ENCODE data around the gene GNAZ. TPM values are rescaled to one million over a fixed set of nuclear protein-coding genes. Genes with fewer than 3 reads are reported as not detected.

Gene GNAZ
- total RNA-seq, 1 donor: 1.1 TPM

DNA sequence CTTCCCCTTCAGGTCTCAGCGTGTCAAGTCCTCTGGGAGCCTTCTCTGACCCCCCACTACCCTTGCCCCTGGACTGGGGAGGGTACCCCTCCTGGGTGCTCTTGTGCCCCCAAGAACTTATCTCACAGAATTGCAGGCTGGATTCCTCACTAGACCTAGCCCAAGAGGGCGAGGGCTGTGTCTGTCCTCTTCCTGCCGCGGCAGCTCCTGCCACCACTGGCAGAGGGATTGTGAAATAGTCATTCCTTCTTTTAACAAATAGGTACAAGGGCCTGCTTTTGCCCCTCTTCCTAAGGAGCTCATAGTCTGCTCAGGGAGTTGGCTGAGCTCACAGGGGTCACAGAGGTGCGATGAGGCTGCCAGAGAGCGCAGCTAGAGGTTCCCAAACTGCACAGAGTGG is 80.4 kb downstream of the GNAZ start:
- DNase-seq (ENCODE audit: low read depth in 2 of 3, low spot score in 2 of 3): no peak

DNA sequence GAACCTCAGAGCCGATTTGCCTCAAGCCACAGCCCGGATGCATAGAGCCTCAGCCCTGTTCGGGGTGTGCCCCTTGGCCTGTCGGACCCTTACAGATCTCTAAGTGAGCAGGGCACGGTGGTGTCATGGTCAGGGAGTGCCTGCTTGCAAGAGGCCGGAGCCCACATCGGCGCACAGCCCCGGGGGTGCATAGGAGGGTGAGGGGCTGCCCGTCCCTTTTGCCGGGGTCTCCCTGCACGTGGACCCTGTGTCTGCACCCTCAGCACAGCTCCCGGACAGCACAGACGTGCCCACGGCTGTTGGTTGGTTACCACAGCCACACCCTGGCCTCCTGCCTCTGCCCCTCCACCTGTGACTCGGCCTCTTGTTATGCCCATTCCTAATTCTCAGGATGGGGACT is 81.5 kb downstream of the GNAZ start:
- DNase-seq (ENCODE audit: low read depth in 2 of 3, low spot score in 2 of 3): no peak

DNA sequence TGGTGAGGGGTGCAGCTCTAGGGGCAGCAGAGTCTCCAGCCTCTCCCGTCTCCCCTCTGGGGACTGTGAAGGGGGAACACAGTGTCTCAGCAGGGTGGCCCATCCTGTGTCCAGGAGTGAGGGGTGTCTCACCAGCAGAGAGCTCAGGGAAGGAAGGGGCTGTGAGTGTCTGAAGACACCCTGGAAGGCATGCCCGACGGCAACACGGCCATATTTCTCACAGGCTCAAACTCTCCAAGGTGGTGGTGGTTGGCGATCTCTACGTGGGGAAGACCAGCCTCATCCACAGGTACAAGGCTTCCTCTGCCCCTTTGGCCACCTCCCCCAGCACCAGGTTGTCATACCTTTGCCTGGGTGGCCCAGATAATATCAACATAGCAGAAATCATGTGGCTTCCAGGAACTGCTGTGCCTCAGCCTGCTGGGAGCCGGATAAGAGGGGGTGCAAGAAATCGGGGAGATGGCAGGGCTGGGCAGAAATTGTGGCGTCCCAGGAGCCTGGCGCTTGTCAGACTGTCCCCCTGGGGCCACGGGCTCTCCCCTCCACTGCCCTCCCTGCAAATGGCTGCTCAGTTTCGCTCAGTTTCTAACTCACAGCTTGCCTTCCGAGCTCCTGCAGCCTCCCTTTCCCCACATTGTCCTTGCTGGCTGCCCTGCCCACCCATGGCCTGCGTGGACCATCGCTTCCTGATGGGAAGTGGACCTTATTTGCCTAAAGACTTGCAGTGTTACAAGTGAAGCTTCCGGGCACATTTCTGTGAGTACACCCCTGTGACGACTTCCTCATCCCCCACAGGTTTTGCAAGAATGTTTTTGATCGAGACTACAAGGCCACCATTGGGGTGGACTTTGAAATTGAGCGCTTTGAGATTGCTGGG is 82.2 kb downstream of the GNAZ start:
- DNase-seq (ENCODE audit: low read depth in 2 of 3, low spot score in 2 of 3): no peak

DNA sequence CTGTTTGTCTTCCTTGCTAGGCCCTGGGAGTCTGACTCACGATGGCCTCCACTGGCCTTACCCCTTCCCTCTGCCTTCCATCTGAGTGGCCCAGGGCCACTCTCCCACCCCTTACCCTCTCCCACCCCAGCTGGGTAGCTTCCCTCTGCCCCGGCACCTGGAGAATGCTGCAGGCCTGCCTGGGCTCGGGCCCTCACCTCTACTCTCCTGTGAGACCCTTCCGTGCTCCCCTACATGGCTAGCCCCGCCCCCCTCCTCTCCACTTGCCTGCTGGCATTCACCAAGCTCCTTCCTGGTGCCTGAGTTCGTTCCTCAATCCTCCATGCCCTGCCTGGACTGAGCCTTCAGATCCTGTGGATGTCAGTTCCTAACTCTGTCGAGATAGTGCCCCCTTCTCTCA is 83.7 kb downstream of the GNAZ start:
- DNase-seq (ENCODE audit: low read depth in 2 of 3, low spot score in 2 of 3): no peak

DNA sequence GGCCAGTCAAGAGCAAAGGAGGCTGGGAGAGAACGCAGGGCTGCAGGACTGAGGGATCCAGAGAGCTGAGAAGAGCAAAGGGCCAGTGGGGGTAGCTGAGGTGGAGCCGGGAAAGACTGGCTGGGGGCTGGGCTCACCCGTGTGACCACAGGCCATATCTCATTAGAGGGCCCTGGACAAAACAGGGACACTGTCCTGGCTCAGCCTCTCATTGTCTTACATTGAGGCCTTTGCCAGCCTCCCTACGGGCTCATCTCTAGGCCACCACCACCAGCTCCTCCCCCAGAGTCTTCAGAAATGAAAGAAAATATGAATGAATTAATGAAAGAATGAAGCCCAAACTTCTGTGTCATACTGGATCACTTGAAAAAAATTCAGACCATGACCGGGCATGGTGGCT is 84.1 kb downstream of the GNAZ start:
- no peak for DNase-seq (ENCODE audit: low read depth in 2 of 3, low spot score in 2 of 3)

DNA sequence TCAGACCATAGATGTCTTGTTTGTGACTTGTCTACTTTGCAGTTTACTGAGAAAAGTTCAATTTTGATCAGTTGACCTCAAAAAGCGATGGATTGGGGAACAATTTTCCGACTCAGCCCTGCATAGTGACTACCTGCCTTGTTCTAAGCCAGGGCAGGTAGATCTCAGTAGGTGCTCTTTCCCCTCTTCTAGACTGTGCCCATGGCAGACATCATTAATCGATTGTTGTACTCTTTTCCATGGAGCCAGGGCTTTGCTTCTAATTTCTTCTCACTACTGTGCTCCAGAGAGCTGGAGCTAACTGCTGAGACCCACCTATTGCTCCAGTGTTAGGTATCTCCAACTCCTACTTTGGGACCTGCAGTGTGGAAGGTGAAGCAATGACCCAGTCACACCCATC is 84.8 kb downstream of the GNAZ start:
- no peak for DNase-seq (ENCODE audit: low read depth in 2 of 3, low spot score in 2 of 3)

DNA sequence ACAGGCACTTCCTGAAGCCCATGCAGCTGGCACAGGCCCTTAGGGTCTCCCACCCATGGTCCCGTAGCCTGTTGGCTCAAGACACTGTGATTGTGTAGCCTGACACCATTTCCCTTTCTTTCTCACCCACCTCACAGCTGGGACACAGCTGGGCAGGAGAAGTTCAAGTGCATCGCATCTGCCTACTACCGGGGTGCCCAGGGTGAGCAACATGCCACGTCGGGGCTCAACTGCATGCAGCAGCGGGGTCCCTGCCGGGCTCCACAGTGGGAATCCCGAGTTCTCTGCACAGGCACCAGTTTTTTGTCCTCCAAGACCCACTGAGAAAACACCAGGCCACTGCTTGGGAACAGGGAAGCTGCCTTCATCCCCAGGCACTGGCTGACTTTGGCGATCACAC is 85.5 kb downstream of the GNAZ start:
- DNase-seq (ENCODE audit: low read depth in 2 of 3, low spot score in 2 of 3): no peak

DNA sequence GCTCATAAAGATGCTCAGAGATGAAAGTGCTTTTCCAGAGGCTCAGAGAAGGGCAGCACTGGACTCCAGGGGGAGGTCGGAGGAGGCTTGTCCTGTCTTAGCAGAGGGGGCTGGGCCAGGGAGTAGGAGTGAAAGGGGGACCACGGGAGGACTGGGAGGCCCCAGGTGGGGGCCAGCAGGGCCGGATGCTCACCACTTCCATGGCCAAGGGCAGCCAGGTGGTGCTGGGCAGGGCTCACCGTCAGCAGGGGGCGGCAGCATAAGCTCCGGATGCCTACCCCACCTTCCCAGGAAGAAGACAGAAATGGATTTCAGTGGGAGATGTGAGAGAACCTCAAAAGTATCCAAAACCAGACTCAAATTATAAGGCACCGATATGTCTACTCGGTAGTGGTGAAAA is 86.0 kb downstream of the GNAZ start:
- no peak for DNase-seq (ENCODE audit: low read depth in 2 of 3, low spot score in 2 of 3)

DNA sequence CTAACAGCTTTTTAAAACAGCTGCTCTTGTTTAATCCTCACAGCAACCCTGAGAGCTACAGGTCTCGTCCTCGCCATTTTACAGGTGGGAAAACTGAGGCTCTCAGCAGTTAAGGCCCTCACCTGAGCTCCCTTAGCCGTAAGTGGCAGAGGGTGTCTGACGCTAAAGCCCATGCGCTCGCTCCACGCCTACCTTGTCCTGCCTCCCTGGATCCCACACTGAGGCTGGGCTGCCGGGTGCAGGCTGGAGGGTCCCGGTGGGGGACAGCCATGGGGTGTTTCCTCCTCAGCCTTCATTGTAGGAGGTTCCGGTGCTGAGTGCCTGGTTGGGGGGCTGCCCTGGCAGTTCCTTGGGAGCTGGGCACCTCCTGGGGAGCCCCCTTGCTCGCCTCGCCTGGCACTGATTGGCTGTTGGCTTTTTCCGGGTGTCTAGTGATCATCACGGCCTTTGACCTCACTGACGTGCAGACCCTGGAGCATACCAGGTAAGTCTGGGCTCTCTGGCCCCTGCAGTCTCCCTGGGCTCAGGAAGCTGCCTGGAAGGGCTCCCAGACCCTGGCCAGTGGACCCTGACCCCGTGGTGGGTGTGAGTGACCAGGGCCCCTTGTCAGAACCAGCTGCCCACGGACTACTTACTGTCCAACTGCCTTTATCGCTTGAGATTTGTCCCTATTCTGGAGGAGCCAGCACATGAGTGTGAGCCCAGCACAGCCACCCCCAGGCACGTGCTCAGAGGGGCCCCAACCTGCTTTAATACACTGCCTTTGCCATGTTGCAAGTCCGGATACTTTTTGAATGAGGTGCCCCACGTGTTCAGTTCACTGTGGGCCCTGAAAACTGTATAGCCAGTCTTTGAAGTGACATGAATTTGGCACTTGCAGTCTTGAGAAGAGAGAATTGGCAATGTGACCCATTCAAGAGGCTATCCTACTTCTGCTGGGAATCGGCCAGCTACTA is 87.5 kb downstream of the GNAZ start:
- no peak for DNase-seq (ENCODE audit: low read depth in 2 of 3, low spot score in 2 of 3)

DNA sequence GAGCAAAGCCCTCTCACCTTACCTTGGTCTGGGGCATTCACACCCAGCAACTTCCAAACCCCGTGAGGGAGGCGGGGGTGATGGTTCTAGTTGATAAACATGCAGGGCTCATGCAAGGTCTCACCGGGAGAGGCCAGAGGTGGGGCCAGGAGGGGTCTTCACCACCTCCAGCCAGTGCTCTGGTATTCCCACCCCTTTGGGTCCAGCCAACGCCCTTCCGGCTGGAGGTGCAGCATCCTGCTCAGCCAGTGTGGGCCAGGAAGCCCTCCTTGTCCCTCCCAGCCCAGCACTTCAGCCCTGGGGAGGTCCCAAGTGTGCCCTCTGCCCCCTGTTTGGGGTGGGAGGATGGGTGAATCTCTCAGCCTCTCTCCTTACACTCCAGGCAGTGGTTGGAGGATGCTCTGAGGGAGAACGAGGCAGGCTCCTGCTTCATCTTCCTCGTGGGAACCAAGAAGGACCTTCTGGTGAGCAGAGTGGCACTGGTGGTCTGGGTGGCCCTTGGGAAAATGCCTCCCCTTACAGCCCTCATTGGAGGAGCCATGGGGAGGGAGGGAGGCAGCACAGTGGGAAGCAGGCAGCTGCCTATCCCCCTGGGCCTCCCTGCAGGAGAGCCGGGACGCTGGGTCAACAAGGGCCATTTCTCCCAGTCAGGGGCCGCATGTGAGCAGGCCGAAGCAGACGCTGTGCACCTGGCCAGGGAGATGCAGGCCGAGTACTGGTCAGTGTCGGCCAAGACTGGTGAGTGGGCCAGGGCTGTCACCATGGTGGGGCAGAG is 88.4 kb downstream of the GNAZ start:
- DNase-seq (ENCODE audit: low read depth in 2 of 3, low spot score in 2 of 3): no peak

DNA sequence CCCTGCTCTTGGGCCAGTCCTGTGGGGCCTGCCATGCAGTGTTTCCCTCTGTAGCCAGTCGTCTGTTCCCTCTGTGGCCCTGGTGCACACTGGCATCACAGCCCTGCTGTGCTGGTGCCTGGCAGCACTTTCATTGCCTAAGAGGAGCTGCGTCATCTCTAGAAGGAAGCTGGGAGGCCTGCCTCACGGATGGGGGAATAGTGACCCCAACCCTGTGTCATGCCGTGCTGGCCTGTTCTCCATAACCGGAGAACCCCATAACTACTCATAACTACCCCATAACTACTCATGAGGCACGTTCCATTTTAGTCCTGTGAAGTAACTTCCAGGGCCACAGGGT is 88.9 kb downstream of the GNAZ start:
- no peak for DNase-seq (ENCODE audit: low read depth in 2 of 3, low spot score in 2 of 3)

DNA sequence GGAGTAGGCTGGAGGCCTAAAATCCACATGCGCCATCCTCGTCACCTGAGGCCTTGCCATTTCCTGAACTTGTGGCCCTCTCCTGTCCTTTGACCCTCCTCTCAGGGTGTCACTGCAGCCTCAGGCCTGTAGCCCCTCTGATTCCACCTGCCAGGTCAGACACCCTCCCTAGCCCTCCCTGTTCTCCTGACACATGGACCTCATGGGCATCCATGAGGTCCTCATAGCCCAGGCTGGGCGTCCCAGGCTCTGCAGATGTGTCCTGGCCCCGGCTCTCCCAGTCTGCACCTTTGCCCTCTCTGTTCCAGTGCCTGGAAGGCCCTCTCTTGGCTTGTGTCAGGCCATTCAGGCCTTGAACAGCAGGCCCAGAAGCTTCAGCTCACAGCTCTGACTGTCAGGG is 90.7 kb downstream of the GNAZ start:
- no peak for DNase-seq (ENCODE audit: low read depth in 2 of 3, low spot score in 2 of 3)

DNA sequence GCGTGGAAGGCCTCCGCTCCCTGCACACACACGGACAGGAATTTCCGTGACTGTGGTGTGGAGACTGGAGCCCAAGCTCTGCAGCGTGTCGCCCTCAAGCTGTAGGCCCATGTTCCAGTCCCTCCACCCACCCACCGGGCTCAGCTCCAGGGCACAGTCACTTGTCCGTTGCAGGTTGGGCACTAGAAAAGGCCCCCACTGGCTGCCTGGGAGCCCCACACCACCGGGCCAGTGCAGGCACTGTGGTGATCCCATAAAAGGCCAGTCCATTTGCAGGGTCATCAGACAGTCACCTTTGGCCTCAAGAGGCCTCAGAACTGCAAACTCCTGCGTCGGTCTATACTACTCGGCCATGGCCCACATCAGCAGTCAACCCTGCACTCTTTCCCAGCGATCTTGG is 91.3 kb downstream of the GNAZ start:
- no peak for DNase-seq (ENCODE audit: low read depth in 2 of 3, low spot score in 2 of 3)

DNA sequence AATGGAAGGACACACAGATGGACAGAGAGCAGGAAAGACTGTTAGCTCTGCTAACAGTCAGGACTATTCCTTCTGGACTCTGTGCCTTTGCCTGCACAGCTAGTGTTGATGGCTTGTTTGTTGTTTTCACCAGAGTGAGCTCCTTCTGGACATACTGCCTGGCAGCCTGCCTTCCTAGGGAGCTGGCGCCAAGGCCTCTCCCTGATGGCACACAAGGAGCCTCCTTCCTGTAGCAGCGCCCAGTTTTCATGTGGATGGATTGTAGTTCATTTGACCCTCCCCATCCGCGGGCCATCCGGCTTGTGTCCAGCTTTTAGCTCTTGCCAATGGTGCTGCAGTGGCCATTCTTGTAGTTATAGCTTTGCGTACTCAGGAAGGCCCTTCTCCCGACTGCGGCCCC is 93.3 kb downstream of the GNAZ start:
- DNase-seq (ENCODE audit: low read depth in 2 of 3, low spot score in 2 of 3): no peak

DNA sequence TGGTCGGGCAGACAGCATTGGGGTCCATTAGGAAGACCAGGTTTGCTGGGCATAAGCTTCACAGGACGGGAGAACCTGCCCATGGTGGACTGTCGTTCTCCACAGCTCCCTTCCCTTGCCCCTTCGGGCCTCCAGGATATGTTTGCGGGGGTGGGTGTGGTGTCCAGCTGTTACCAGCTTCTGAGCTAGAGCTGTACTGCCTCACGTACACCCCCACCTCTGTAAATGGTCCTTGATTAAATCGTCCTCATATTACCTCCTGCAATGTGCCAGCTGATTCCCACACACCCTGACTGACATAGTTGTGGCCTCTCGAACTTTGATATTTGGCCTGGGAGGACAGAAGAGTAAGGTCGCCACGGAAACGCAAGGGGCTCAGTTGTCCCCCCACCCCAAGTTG is 93.8 kb downstream of the GNAZ start:
- DNase-seq (ENCODE audit: low read depth in 2 of 3, low spot score in 2 of 3): no peak

DNA sequence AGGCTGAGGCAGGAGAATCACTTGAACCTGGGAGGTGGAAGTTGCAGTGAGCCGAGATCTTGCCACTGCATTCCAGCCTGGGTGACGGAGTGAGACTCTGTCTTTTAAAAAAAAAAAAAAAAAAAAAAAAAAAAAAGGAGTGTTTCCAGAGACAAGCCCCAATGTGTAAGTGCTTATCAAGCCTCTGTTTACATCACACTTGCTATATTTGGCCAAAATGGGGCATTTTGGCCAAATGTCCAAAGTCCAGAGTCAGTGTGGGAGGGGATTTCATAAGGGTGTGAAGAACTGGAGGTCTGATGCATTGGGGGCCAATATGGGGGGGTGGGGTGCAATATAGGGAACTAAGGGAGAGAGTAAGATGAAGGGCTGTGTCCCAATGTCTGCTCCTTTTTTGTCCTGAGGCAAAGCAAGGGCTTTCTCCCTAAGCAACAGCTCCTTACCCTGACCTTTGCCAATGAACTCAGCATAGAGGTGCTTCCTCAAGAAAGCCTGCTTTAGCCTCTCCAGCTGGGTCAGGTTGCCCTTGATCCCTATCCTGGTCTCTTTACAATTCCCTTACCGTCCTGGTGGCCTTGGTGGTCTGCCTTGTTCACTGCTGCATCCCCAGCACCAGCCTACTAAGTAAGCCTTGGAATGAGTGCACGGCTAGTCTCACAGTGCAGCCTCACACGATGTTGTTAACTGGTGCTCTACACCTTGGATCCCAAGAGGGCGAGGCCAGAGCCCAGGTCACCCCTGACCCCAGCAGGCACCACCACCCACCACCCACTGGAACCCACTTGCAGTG is 95.9 kb downstream of the GNAZ start:
- DNase-seq (ENCODE audit: low read depth in 2 of 3, low spot score in 2 of 3): no peak

DNA sequence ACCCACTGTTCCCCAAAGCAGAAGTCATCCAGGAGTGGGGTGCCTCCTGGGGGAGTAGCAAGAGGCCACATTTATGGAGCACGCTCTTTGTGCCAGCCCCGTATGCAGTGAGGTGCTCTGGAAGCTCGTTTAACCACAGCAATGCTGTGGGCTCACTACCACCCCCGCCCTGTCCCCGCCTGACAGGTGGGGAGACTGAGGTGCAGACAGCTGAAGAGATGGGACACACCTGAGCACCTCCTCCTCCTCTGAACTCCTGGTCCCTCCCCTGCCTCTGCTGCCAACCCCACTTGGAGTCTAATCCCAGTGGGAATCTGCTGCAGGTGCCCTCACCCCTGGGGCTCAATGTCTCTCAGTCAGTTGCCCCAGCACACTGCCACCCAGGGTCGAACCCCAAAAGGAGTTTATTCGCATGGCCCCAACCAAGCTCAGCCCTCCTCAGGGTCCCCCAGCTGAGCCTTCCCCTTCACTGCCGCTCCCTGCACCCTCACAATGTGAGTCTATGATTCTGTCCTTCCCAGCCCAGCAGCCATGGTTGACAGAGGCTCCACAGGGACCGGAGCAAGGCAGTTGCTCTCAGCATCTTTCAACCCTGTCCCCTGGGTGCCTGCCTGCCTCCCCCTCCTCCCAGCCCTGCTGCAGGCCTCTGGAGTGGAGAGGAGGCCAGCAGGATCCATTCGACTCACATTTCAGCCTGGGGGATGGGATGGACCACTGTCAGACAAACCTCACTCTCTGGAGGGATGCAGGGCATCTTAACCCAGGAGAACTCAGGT is 96.7 kb downstream of the GNAZ start:
- no peak for DNase-seq (ENCODE audit: low read depth in 2 of 3, low spot score in 2 of 3)

DNA sequence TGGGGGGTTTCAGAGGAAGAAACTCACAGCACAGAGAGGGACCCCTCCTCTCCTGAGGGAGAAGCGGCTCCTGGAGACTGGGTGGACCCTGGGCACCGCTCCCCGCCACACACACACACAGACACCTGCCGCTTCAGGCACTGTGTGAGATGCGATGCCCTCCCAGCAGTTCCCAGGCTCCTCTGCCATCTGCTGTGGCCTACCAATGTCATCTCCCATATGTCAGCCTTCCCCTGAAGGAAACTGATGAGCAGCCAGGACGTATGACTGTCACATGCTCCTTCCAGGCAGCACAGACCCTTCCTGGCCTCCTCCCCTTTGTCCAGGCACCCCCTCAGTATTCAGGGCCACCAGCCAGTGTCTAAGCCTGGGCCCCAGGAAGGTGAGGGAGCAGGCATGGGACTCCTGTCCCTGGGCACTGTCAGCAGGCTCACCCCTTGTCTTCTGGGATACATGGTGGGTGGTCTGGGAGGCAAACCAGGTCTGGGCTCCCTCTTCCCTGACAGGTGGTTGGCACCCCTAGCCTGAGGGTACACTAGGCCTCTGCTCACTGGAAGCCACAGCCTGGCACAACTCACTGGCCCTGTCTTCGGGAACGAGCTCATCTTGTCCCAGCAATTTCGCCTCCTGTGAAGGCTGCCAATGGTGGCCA is 98.2 kb downstream of the GNAZ start:
- no peak for DNase-seq (ENCODE audit: low read depth in 2 of 3, low spot score in 2 of 3)

DNA sequence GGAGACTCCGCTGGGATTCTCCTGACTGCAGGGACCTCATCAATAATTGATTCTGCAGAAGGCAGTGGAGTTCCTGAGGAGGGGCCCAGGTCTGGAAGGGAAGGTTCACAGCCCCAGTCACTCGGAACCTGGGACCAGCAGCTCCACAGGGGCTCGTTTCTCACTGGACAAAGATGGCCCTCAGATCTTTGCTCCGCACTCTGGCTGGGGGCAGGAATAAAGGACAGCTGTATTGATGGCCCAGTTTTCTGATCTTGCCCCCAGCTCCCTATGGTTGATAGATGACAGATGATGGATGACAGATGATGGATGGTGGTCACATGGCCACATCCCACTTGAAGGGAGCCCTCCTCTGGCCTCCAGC is 98.7 kb downstream of the GNAZ start:
- DNase-seq (ENCODE audit: low read depth in 2 of 3, low spot score in 2 of 3): no peak
